Astrocyte (in vitro differentiated cells and primary cell): ENCODE data around the gene LRMDA.

ENCODE experiments used
- CTCF ChIP-seq: IDR thresholded peaks from 2 replicates; pipeline ENCODE4 v1.5.1; 2011; ENCODE audit warnings: low read depth, mild to moderate bottlenecking, inconsistent platforms, low read length, moderate library complexity; ENCODE audit not compliant: insufficient read depth
- EZH2 ChIP-seq: IDR thresholded peaks from 2 replicates; pipeline ENCODE4 v1.6.1; 2012; ENCODE audit warnings: mild to moderate bottlenecking, low read length, inconsistent platforms; ENCODE audit not compliant: insufficient read depth

DNA sequence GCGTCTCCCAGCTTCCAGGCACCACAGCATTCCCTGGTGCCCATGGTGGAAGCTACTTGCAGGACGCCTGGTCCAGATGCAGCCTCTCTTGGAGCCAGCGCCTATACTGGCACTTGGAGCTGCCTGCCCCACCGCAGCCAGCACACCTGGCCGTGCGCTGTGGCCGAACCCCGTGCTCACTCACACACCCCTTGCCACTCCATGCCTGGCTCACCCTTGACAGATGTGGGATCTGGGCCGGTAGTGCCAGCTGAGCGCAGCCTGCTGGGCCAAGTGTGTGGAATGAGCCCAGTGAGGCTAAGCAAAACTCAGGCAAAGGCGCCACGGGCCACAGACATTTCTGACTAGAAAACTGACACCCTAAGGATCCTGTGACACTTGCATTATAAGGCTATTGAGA, 884.8 kb downstream of the LRMDA start:
- TF ChIP-seq CTCF (no peak), EZH2 (no peak)
